Cardiac muscle cell (in vitro differentiated cells and primary cell): ENCODE measurements around the gene SIGLEC14. TPM values are rescaled to one million over a fixed set of nuclear protein-coding genes. Genes with fewer than 3 reads are reported as not detected.

Source experiments
- DNase-seq, 2 donors: peaks; one replicate each; pipeline versions ENCODE4 v3.0.0 to v3.0.0-alpha.2; 2010 to 2017; ENCODE audit warnings: low read depth in 1 of 2, low spot score in 1 of 2
- H3K27ac ChIP-seq: fragments of 200-600 bp; sonication (generic); 2 replicates; pipeline ENCODE4 v1.5.1; 2016
- H3K27me3 ChIP-seq: fragments of 200-600 bp; sonication (generic); 2 replicates; pipeline ENCODE4 v1.6.0; 2016; ENCODE audit warnings: control low read depth
- H3K36me3 ChIP-seq: fragments of 200-600 bp; sonication (generic); 2 replicates; pipeline ENCODE4 v1.5.1; 2016; ENCODE audit warnings: control low read depth
- H3K4me1 ChIP-seq: fragments of 200-600 bp; sonication (generic); 2 replicates; pipeline ENCODE4 v1.8.1; 2017; ENCODE audit warnings: low read depth, mild to moderate bottlenecking, mixed run types
- H3K4me3 ChIP-seq: fragments of 200-600 bp; sonication (generic); 2 replicates; pipeline ENCODE4 v1.5.1; 2016; ENCODE audit warnings: mild to moderate bottlenecking
- H3K9me3 ChIP-seq: fragments of 200-600 bp; sonication (generic); 2 replicates; pipeline ENCODE4 v1.5.1; 2017; ENCODE audit warnings: low read depth, mild to moderate bottlenecking, control low read depth
- CTCF ChIP-seq: IDR thresholded peaks from 2 replicates; pipeline ENCODE4 v1.5.1; 2012; ENCODE audit warnings: low read depth, mild to moderate bottlenecking, low read length
- polyA plus RNA-seq: library from polyadenylated mRNA; unstranded; fragments of >200 nt; fragmentation: Nextera tagmentation; extraction: Ambion mirVana; gene quantifications from 2 replicates; pipeline ENCODE4 v1.2.1, GENCODE V29; 2016
- total RNA-seq: library from RNA; depleted of rRNA; stranded (reverse); fragments of >200 nt; gene quantifications from 2 replicates; pipeline ENCODE4 v1.2.3, GENCODE V29; 2016

Gene SIGLEC14
- total and polyA plus RNA-seq, 2 experiments from 2014 or later: not detected

DNA sequence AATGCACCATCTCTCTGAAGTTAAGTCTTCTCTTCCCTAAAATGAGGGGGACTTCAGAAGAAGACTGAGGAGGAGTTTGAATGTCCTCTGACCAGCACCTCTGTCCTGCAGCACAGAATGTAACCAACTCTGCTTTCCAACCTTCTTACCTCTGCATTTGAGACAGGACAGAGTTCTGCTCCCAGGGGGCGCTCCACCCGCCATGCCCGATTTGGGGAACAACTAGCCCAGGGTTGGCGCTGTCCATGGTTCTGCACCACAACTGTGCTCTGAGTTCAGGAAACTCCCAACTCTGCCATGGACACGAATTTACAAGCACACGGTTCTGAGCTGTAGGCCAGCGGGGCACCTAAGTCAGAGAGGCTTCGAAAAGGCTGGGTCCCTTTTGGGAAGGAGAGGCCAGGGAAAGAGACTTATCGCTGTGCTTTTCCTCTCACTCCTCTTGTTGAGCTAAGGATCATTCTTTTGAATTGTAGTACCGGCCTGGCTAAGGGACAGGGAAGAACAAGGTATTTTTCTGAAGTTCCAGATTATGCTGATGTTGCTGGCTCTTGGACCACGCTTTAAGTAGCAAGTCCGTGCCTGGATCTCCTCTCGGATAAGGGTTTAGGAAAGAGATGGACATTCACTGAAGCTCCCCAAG is 38.6 kb downstream of the SIGLEC14 start:
- H3K27me3 ChIP-seq: no peaks in the 10 kb centered on the region
- H3K36me3 ChIP-seq: no peaks in the 10 kb centered on the region
- no peak overlapping the region for H3K27ac ChIP-seq
- H3K4me1 ChIP-seq: no peaks in the 10 kb centered on the region
- no peak overlapping the region for H3K4me3 ChIP-seq
- peak; percentile 74 to 87 for DNase-seq
- TF ChIP-seq CTCF: peak; percentile 96
- no peaks in the 10 kb centered on the region for H3K9me3 ChIP-seq

DNA sequence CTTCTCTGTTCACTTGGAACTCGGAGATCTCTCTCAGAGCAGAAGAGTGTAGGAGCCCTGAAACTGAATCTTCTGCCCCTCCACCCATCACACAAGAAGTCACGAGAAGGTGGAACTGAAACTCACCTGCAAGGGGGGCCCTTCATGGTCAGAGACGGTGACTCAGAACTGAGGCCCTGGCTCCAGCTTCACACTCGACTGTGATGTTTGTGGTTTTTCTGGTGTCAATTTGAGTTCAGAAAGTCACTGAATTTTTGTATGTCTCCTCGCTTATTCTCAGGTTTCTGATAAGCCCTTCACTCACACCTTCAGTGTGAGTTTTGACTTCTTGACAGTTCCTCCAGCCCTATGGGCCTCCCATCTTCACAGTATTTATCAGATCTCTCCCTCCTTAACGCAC is 39.5 kb downstream of the SIGLEC14 start:
- Histone ChIP-seq H3K9me3 (no peaks in the 10 kb centered on the region), H3K4me3 (no peak overlapping the region), H3K27me3 (no peaks in the 10 kb centered on the region), H3K27ac (no peak overlapping the region), H3K4me1 (no peaks in the 10 kb centered on the region), H3K36me3 (no peaks in the 10 kb centered on the region)
- no peak for TF ChIP-seq CTCF
- DNase-seq: no peak

GRCh38 chr19:51602189-51602854 is 44.3 kb downstream of the SIGLEC14 start:
- Histone ChIP-seq H3K4me3 (no peak overlapping the region), H3K27me3 (no peaks in the 10 kb centered on the region), H3K4me1 (no peaks in the 10 kb centered on the region), H3K36me3 (no peaks in the 10 kb centered on the region), H3K27ac (no peak overlapping the region), H3K9me3 (no peaks in the 10 kb centered on the region)
- no peak for TF ChIP-seq CTCF
- no peak for DNase-seq

- H3K4me3 ChIP-seq: no peak overlapping the region
- no peak overlapping the region for H3K27ac ChIP-seq
- H3K9me3 ChIP-seq: no peaks in the 10 kb centered on the region
- no peaks in the 10 kb centered on the region for H3K4me1 ChIP-seq
- H3K27me3 ChIP-seq: no peaks in the 10 kb centered on the region
- no peak for TF ChIP-seq CTCF
- peak in 1 of 2 donors; percentile 2 for DNase-seq
- H3K36me3 ChIP-seq: no peaks in the 10 kb centered on the region
Observed at GRCh38 chr19:51600940-51601580, 45.6 kb downstream of the SIGLEC14 start.

- no peaks in the 10 kb centered on the region for H3K27me3 ChIP-seq
- no peaks in the 10 kb centered on the region for H3K36me3 ChIP-seq
- TF ChIP-seq CTCF: no peak
- DNase-seq: no peak
- H3K27ac ChIP-seq: no peak overlapping the region
- H3K4me1 ChIP-seq: no peaks in the 10 kb centered on the region
- H3K4me3 ChIP-seq: no peak overlapping the region
- H3K9me3 ChIP-seq: no peaks in the 10 kb centered on the region
Observed at GRCh38 chr19:51599084-51599483, 47.5 kb downstream of the SIGLEC14 start.
